WERI-Rb-1 (cell line): Measurements from ENCODE around the gene TTC7B.

Experiments used
- DNase-seq: peaks from one replicate; pipeline ENCODE4 v3.0.0-alpha.2; 2020
- H3K27ac ChIP-seq: fragments of 250-450 bp; sonication (Bioruptor Pico); 2 replicates; pipeline ENCODE4 v1.5.1; 2020; ENCODE audit warnings: mild to moderate bottlenecking, moderate library complexity
- H3K27me3 ChIP-seq: fragments of 250-450 bp; sonication (Bioruptor Pico); 2 replicates; pipeline ENCODE4 v1.5.1; 2021; ENCODE audit warnings: mild to moderate bottlenecking, low read depth, moderate library complexity; ENCODE audit not compliant: insufficient read depth, severe bottlenecking
- H3K36me3 ChIP-seq: fragments of 250-450 bp; sonication (Bioruptor Pico); 2 replicates; pipeline ENCODE4 v1.5.1; 2020; ENCODE audit warnings: mild to moderate bottlenecking, moderate library complexity
- H3K4me3 ChIP-seq: 2 replicates; pipeline ENCODE4 v1.5.1; 2011; ENCODE audit warnings: low read depth, mild to moderate bottlenecking, control low read depth, low read length
- H3K9me3 ChIP-seq: fragments of 250-450 bp; sonication (Bioruptor Pico); 2 replicates; pipeline ENCODE4 v1.5.1; 2021; ENCODE audit warnings: mild to moderate bottlenecking, moderate library complexity; ENCODE audit not compliant: severe bottlenecking
- CTCF ChIP-seq: IDR thresholded peaks from 2 replicates; pipeline ENCODE4 v1.5.1; 2011; ENCODE audit warnings: low read depth, mild to moderate bottlenecking, control low read depth, inconsistent platforms, low read length

TTC7B gene

GRCh38 chr14:90773196-90773486, 43.1 kb downstream of the TTC7B start:
- no peak for TF ChIP-seq CTCF
- no peak for DNase-seq
- Histone ChIP-seq H3K36me3 (peaks cover 68% of the 10 kb centered on the region), H3K9me3 (no peaks in the 10 kb centered on the region), H3K4me3 (no peak overlapping the region), H3K27me3 (no peaks in the 10 kb centered on the region), H3K27ac (peak overlapping the region; percentile 54)

- H3K27ac ChIP-seq = no peak overlapping the region
- no peak for DNase-seq
- H3K27me3 ChIP-seq = no peaks in the 10 kb centered on the region
- no peak overlapping the region for H3K4me3 ChIP-seq
- no peak for TF ChIP-seq CTCF
- peaks cover 3% of the 10 kb centered on the region for H3K9me3 ChIP-seq
- H3K36me3 ChIP-seq = peaks cover 68% of the 10 kb centered on the region
Measured at GRCh38 chr14:90767899-90768298, 48.3 kb downstream of the TTC7B start.

GRCh38 chr14:90760591-90761316, 55.5 kb downstream of the TTC7B start:
- peak; percentile 36 for DNase-seq
- no peak overlapping the region for H3K4me3 ChIP-seq
- no peaks in the 10 kb centered on the region for H3K27me3 ChIP-seq
- H3K9me3 ChIP-seq = peaks cover 3% of the 10 kb centered on the region
- peak; percentile 72 for TF ChIP-seq CTCF
- H3K27ac ChIP-seq = no peak overlapping the region
- H3K36me3 ChIP-seq = peaks cover 39% of the 10 kb centered on the region

GRCh38 chr14:90760078-90760444, 56.2 kb downstream of the TTC7B start:
- H3K4me3 ChIP-seq = no peak overlapping the region
- peaks cover 41% of the 10 kb centered on the region for H3K36me3 ChIP-seq
- no peak for DNase-seq
- no peak for TF ChIP-seq CTCF
- H3K27me3 ChIP-seq = no peaks in the 10 kb centered on the region
- H3K9me3 ChIP-seq = peaks cover 3% of the 10 kb centered on the region
- H3K27ac ChIP-seq = no peak overlapping the region

- H3K27ac ChIP-seq = no peak overlapping the region; the same call in 1 of the 2 replicates
- no peak for TF ChIP-seq CTCF
- H3K27me3 ChIP-seq = no peaks in the 10 kb centered on the region
- H3K36me3 ChIP-seq = peaks cover 41% of the 10 kb centered on the region
- H3K4me3 ChIP-seq = no peak overlapping the region
- no peak for DNase-seq
- H3K9me3 ChIP-seq = peaks cover 3% of the 10 kb centered on the region
Measured at GRCh38 chr14:90759370-90760077, 56.7 kb downstream of the TTC7B start.
